A549 (cell line): Measurements from ENCODE around the gene NKAIN2. TPM values are rescaled to one million over a fixed set of nuclear protein-coding genes. Genes with fewer than 3 reads are reported as not detected.
"Not testable (repeated sequence)": the region's sequence is repeated elsewhere in the genome, so short reads cannot be mapped to it uniquely, and the experiment has no call there.

Experiments used
- ATAC-seq, 2 experiments: fragments of 200-7000 bp in 1 of 2; fragments of >200 bp in 1 of 2; cut with Nextera tagmentation in 1 of 2; cut with Tn5 transposase in 1 of 2; 3 replicates each; pipeline versions ENCODE4 v1.8.0 to v1.9.1; 2018 to 2020; ENCODE audit warnings: mild to moderate bottlenecking in 1 of 2, moderate library complexity in 1 of 2
- CTCF ChIA-PET: fragments of 300-600 bp; sonication (Branson Sonifier 250); formaldehyde crosslinking; extraction: SDS; loops from one replicate; lab custom pipeline; 2021; ENCODE audit warnings: antibody characterized with exemption, inconsistent platforms; lab: Yijun Ruan, JAX
- POLR2A ChIA-PET: fragments of 350-600 bp; formaldehyde crosslinking; extraction: SDS; loops from one replicate; lab custom pipeline; 2021; ENCODE audit warnings: antibody characterized with exemption, inconsistent platforms; lab: Yijun Ruan, JAX
- DNase-seq, 2 experiments: peaks; one replicate each; pipeline versions ENCODE4 v3.0.0 to v3.0.0-alpha.2; 2011 to 2016; ENCODE audit warnings: low read depth in 1 of 2, low spot score in 1 of 2
- FAIRE-seq: peaks from 2 replicates; lab custom pipeline; 2011; peaks lifted over from hg19 to GRCh38; lab: Jason Lieb, UNC
- H3K27ac ChIP-seq, 2 experiments: fragments of >200 bp; sonication (Bioruptor Twin); formaldehyde crosslinking; 3 replicates each; pipeline ENCODE4 v1.5.1; 2016 to 2017
- H3K4me1 ChIP-seq: fragments of >200 bp; sonication (Bioruptor Twin); formaldehyde crosslinking; 3 replicates; pipeline ENCODE4 v1.6.1; 2016
- H3K4me2 ChIP-seq: fragments of >200 bp; sonication (Bioruptor Twin); formaldehyde crosslinking; 3 replicates; pipeline ENCODE4 v1.6.1; 2016
- H3K4me3 ChIP-seq: fragments of >200 bp; sonication (Bioruptor Twin); formaldehyde crosslinking; 3 replicates; pipeline ENCODE4 v1.5.1; 2016
- H3K9me3 ChIP-seq: fragments of >200 bp; sonication (Bioruptor Twin); formaldehyde crosslinking; 3 replicates; pipeline ENCODE4 v1.6.1; 2016
- BHLHE40 ChIP-seq: IDR thresholded peaks from 2 replicates; pipeline ENCODE4 v1.6.1; 2012; ENCODE audit warnings: low read depth, low read length, inconsistent platforms
- CBX8 ChIP-seq: fragments of 200-600 bp; sonication (generic); IDR thresholded peaks from 2 replicates; pipeline ENCODE4 v1.6.1; 2016
- CEBPB ChIP-seq, 2 experiments: fragments of >200 bp in 1 of 2; sonication (Bioruptor Twin) in 1 of 2; formaldehyde crosslinking in 1 of 2; IDR thresholded peaks; 2 replicates each; pipeline ENCODE4 v1.6.1; 2012 to 2016
- CHD2 ChIP-seq: fragments of 150-350 bp; IDR thresholded peaks from 2 replicates; pipeline ENCODE4 v1.6.1; 2014; ENCODE audit warnings: low read length; ENCODE audit not compliant: partially characterized antibody
- EHF ChIP-seq: fragments of 250-450 bp; sonication (Bioruptor Pico); IDR thresholded peaks from 2 replicates; pipeline ENCODE4 v1.5.0; 2020; ENCODE audit warnings: mild to moderate bottlenecking
- EHMT2 ChIP-seq: fragments of 200-600 bp; sonication (generic); IDR thresholded peaks from 2 replicates; pipeline ENCODE4 v1.6.1; 2016; ENCODE audit warnings: antibody characterized with exemption, low read depth, mild to moderate bottlenecking, moderate library complexity
- FOSL2 ChIP-seq, 2 experiments: fragments of 450-650 bp in 1 of 2; fragments of >200 bp in 1 of 2; sonication (Bioruptor Twin) in 1 of 2; formaldehyde crosslinking; IDR thresholded peaks; 2 replicates each; pipeline versions ENCODE4 v1.5.0 to v1.6.1; 2016 to 2020; ENCODE audit warnings: mild to moderate bottlenecking in 1 of 2, moderate library complexity in 1 of 2
- JUN ChIP-seq, 2 experiments: fragments of >200 bp; sonication (Bioruptor Twin); formaldehyde crosslinking; IDR thresholded peaks; 2 replicates in 1 of 2; 3 replicates in 1 of 2; pipeline ENCODE4 v1.6.1; 2016 to 2017
- KDM5A ChIP-seq: fragments of 200-600 bp; sonication (generic); IDR thresholded peaks from 2 replicates; pipeline ENCODE4 v1.6.1; 2016; ENCODE audit warnings: antibody characterized with exemption, mild to moderate bottlenecking
- NPAS2 ChIP-seq: fragments of 250-450 bp; sonication (Bioruptor Pico); IDR thresholded peaks from 2 replicates; pipeline ENCODE4 v1.8.0; 2022; ENCODE audit warnings: mild to moderate bottlenecking, moderate library complexity, borderline replicate concordance
- PHF8 ChIP-seq: fragments of 200-600 bp; sonication (generic); IDR thresholded peaks from 2 replicates; pipeline ENCODE4 v1.6.1; 2016; ENCODE audit warnings: low read depth, mild to moderate bottlenecking, antibody characterized with exemption, moderate library complexity, borderline replicate concordance
- POLR2A ChIP-seq: IDR thresholded peaks from 2 replicates; pipeline ENCODE4 v1.6.1; 2012; ENCODE audit warnings: mild to moderate bottlenecking, low read length
- RAD21 ChIP-seq, 2 experiments: fragments of >200 bp in 1 of 2; sonication (Bioruptor Twin) in 1 of 2; formaldehyde crosslinking in 1 of 2; IDR thresholded peaks in 1 of 2; conservative IDR thresholded peaks in 1 of 2; 2 replicates in 1 of 2; 3 replicates in 1 of 2; pipeline ENCODE4 v1.6.1; 2012 to 2018; ENCODE audit warnings: inconsistent platforms in 1 of 2
- RNF2 ChIP-seq: fragments of 200-600 bp; sonication (generic); IDR thresholded peaks from 2 replicates; pipeline ENCODE4 v1.6.1; 2016; ENCODE audit warnings: low read depth, mild to moderate bottlenecking, antibody characterized with exemption, moderate library complexity, borderline replicate concordance
- ZFP36 ChIP-seq: fragments of 450-650 bp; IDR thresholded peaks from 2 replicates; pipeline ENCODE4 v1.6.1; 2014; ENCODE audit warnings: borderline replicate concordance; ENCODE audit not compliant: partially characterized antibody
- WGBS: methylation state at CpG from one replicate; pipeline ENCODE4 v1.1.6; 2017; ENCODE audit errors: missing lambda C conversion rate; 5-methylcytosine and 5-hydroxymethylcytosine counted together
- polyA plus RNA-seq, 4 experiments: library from polyadenylated mRNA; depleted of rRNA in 3 of 4; stranded (reverse); fragments of >200 nt; fragmentation: RNase III in 1 of 4; extraction: RNeasy Plus Mini Kit Qiagen cat#74134 plus additional on column Dnase treatment in 1 of 4; gene quantifications; 2 replicates in 3 of 4; 3 replicates in 1 of 4; pipeline ENCODE4 v1.2.3, GENCODE V29; 2011 to 2017
- TF ChIP-seq, protein P1 (sequence below): fragments of >200 bp; sonication (Bioruptor Twin); formaldehyde crosslinking; IDR thresholded peaks from 3 replicates; pipeline ENCODE4 v1.5.1; 2016
- TF ChIP-seq, protein P2 (sequence below): fragments of 200-600 bp; sonication (generic); IDR thresholded peaks from 2 replicates; pipeline ENCODE4 v1.6.1; 2016; ENCODE audit warnings: antibody characterized with exemption, mild to moderate bottlenecking, moderate library complexity
- TF ChIP-seq, protein P3 (sequence below): IDR thresholded peaks from 2 replicates; pipeline ENCODE4 v1.6.1; 2012
- TF ChIP-seq, protein P4 (sequence below): fragments of 250-450 bp; sonication (Bioruptor Pico); IDR thresholded peaks from 2 replicates; pipeline ENCODE4 v1.5.0; 2021; ENCODE audit warnings: mild to moderate bottlenecking, moderate library complexity, borderline replicate concordance
- TF ChIP-seq, protein P5 (sequence below): fragments of >200 bp; sonication (Bioruptor Twin); formaldehyde crosslinking; IDR thresholded peaks from 3 replicates; pipeline ENCODE4 v1.6.1; 2016

NKAIN2 gene
- polyA plus RNA-seq, 2 of the 4 experiments (the other 2 are of a cell fraction), result not detected

DNA sequence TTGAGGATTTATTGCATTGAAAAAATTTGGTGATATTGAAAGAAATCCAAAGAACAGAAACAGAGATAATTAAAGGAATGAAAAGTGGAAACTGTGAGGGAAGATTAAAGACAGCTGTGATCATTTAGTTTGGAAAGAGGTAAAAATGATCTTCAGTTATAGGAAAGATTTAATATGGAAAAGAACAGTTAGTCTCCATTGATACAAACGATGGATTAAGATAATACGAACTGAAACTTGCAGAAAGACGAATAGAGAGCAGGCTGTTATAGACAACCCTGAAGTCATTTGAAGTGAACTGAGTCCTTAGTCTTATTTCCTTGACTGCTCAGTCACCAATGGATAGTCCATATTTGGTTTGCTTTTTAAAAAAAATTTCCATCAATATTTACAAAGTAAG is 360.0 kb downstream of the NKAIN2 start:
- FAIRE-seq (no peak), ATAC-seq (no peak), DNase-seq (no peak)
- no peak overlapping the region for H3K4me3 ChIP-seq
- ChIA-PET POLR2A (no interaction called here), CTCF (no interaction called here)
- no peak overlapping the region for H3K4me2 ChIP-seq
- no peak for TF ChIP-seq RAD21 (conservative IDR thresholded peaks at IDR 0.05 in 1 of 2, IDR thresholded peaks at IDR 0.05 in 1 of 2)
- no peak for TF ChIP-seq NPAS2 (CRISPR knock-in tag)
- TF ChIP-seq CBX8, result no peak
- no peak for TF ChIP-seq CEBPB (IDR thresholded peaks at IDR 0.05)
- TF ChIP-seq ZFP36, result no peak
- TF ChIP-seq BHLHE40, result no peak
- TF ChIP-seq RNF2, result no peak
- TF ChIP-seq, protein P1, sequence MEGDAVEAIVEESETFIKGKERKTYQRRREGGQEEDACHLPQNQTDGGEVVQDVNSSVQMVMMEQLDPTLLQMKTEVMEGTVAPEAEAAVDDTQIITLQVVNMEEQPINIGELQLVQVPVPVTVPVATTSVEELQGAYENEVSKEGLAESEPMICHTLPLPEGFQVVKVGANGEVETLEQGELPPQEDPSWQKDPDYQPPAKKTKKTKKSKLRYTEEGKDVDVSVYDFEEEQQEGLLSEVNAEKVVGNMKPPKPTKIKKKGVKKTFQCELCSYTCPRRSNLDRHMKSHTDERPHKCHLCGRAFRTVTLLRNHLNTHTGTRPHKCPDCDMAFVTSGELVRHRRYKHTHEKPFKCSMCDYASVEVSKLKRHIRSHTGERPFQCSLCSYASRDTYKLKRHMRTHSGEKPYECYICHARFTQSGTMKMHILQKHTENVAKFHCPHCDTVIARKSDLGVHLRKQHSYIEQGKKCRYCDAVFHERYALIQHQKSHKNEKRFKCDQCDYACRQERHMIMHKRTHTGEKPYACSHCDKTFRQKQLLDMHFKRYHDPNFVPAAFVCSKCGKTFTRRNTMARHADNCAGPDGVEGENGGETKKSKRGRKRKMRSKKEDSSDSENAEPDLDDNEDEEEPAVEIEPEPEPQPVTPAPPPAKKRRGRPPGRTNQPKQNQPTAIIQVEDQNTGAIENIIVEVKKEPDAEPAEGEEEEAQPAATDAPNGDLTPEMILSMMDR, result no peak
- TF ChIP-seq, protein P2, sequence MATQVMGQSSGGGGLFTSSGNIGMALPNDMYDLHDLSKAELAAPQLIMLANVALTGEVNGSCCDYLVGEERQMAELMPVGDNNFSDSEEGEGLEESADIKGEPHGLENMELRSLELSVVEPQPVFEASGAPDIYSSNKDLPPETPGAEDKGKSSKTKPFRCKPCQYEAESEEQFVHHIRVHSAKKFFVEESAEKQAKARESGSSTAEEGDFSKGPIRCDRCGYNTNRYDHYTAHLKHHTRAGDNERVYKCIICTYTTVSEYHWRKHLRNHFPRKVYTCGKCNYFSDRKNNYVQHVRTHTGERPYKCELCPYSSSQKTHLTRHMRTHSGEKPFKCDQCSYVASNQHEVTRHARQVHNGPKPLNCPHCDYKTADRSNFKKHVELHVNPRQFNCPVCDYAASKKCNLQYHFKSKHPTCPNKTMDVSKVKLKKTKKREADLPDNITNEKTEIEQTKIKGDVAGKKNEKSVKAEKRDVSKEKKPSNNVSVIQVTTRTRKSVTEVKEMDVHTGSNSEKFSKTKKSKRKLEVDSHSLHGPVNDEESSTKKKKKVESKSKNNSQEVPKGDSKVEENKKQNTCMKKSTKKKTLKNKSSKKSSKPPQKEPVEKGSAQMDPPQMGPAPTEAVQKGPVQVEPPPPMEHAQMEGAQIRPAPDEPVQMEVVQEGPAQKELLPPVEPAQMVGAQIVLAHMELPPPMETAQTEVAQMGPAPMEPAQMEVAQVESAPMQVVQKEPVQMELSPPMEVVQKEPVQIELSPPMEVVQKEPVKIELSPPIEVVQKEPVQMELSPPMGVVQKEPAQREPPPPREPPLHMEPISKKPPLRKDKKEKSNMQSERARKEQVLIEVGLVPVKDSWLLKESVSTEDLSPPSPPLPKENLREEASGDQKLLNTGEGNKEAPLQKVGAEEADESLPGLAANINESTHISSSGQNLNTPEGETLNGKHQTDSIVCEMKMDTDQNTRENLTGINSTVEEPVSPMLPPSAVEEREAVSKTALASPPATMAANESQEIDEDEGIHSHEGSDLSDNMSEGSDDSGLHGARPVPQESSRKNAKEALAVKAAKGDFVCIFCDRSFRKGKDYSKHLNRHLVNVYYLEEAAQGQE, result no peak
- TF ChIP-seq CHD2, result no peak
- TF ChIP-seq KDM5A, result no peak
- H3K27ac ChIP-seq, result no peak overlapping the region
- WGBS, result 0% methylated on average over 3 of the region's 3 CpGs
- no peaks in the 10 kb centered on the region for H3K4me1 ChIP-seq
- no peaks in the 10 kb centered on the region for H3K9me3 ChIP-seq

DNA sequence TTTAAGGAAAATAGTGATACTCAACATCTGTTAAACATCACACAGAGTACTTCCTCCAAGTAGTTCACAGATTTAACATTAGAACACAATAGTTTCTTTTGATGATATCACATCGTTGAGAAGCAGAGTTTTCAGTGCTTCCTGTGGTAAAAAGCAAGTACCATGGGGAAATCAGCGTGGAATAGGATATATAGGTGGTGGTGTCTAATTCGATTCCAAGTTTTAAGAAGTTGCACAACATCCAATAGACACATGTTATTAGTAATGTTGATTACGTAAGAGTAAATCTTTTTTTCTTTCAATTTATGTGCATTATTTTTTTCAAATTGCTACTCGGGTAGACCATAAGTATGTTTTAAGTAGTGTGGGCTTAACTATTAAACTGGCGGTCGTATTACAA is 360.7 kb downstream of the NKAIN2 start:
- ChIA-PET CTCF (no interaction called here), POLR2A (no interaction called here)
- DNase-seq (no peak), FAIRE-seq (no peak), ATAC-seq (no peak)
- H3K4me1 ChIP-seq, result no peaks in the 10 kb centered on the region
- H3K27ac ChIP-seq, result no peak overlapping the region
- H3K9me3 ChIP-seq, result no peaks in the 10 kb centered on the region
- 27% methylated on average over 7 of the region's 7 CpGs for WGBS
- H3K4me2 ChIP-seq, result no peak overlapping the region
- H3K4me3 ChIP-seq, result no peak overlapping the region
- TF ChIP-seq EHF (CRISPR knock-in tag) (no peak), PHF8 (no peak), EHMT2 (no peak), FOSL2 (IDR thresholded peaks at IDR 0.05) (no peak), FOSL2 (CRISPR knock-in tag; IDR thresholded peaks at IDR 0.05) (no peak), JUN (IDR thresholded peaks at IDR 0.05) (no peak), RNF2 (no peak), POLR2A (no peak), CBX8 (no peak)
- TF ChIP-seq, protein P3, sequence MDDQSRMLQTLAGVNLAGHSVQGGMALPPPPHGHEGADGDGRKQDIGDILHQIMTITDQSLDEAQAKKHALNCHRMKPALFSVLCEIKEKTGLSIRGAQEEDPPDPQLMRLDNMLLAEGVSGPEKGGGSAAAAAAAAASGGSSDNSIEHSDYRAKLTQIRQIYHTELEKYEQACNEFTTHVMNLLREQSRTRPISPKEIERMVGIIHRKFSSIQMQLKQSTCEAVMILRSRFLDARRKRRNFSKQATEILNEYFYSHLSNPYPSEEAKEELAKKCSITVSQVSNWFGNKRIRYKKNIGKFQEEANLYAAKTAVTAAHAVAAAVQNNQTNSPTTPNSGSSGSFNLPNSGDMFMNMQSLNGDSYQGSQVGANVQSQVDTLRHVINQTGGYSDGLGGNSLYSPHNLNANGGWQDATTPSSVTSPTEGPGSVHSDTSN, result no peak
- TF ChIP-seq, protein P4, sequence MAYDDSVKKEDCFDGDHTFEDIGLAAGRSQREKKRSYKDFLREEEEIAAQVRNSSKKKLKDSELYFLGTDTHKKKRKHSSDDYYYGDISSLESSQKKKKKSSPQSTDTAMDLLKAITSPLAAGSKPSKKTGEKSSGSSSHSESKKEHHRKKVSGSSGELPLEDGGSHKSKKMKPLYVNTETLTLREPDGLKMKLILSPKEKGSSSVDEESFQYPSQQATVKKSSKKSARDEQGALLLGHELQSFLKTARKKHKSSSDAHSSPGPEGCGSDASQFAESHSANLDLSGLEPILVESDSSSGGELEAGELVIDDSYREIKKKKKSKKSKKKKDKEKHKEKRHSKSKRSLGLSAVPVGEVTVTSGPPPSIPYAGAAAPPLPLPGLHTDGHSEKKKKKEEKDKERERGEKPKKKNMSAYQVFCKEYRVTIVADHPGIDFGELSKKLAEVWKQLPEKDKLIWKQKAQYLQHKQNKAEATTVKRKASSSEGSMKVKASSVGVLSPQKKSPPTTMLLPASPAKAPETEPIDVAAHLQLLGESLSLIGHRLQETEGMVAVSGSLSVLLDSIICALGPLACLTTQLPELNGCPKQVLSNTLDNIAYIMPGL, result no peak
- TF ChIP-seq, protein P5, sequence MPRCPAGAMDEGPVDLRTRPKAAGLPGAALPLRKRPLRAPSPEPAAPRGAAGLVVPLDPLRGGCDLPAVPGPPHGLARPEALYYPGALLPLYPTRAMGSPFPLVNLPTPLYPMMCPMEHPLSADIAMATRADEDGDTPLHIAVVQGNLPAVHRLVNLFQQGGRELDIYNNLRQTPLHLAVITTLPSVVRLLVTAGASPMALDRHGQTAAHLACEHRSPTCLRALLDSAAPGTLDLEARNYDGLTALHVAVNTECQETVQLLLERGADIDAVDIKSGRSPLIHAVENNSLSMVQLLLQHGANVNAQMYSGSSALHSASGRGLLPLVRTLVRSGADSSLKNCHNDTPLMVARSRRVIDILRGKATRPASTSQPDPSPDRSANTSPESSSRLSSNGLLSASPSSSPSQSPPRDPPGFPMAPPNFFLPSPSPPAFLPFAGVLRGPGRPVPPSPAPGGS, result no peak
- TF ChIP-seq, protein P1, result no peak

DNA sequence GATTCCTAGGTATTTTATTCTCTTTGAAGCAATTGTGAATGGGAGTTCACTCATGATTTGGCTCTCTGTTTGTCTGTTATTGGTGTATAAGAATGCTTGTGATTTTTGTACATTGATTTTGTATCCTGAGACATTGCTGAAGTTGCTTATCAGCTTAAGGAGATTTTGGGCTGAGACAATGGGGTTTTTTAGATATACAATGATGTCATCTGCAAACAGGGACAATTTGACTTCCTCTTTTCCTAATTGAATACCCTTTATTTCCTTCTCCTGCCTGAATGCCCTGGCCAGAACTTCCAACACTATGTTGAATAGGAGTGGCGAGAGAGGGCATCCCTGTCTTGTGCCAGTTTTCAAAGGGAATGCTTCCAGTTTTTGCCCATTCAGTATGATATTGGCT is 363.6 kb downstream of the NKAIN2 start:
- CTCF ChIA-PET, FAIRE-seq, POLR2A ChIA-PET: not testable (repeated sequence)

More for the DNA sequence above, 363.6 kb downstream of the NKAIN2 start:
- not testable (repeated sequence) for H3K4me1 ChIP-seq, H3K4me3 ChIP-seq, H3K9me3 ChIP-seq, ATAC-seq, H3K4me2 ChIP-seq, H3K27ac ChIP-seq, DNase-seq
- 18% methylated on average over 1 of the region's 1 CpG for WGBS
